ENCODE measurements around the gene MB.

Gene MB

DNA sequence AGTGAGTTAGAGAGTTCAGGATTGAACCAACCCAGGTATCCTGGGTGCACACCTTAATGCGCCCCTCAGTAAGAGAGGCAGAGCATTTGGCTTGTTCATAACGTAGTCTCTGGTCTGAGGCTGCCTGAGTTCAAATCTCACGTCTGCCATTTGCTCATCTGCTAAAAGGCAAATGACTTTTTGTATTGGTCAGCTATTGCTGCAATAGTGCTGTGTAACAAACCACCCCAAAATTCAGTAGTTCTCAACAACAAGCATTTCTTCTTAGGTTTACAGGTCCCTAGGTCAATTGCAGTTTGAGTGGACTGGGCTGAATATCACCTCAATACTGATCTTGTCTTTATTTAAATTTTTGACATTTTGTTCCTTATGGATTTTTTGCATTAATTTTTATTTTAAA lies 58.4 kb downstream of the MB start:
- peaks cover 84% of the 10 kb centered on the region for H3K27me3 Mint-ChIP-seq
- CTCF ChIA-PET, result no interaction called here
- H3K4me1 Mint-ChIP-seq, result peaks cover 2% of the 10 kb centered on the region
- H3K36me3 Mint-ChIP-seq, result no peaks in the 10 kb centered on the region
- DNase-seq, result no peak
- no peak overlapping the region for H3K4me3 Mint-ChIP-seq
- H3K9me3 Mint-ChIP-seq, result no peaks in the 10 kb centered on the region
- no peak overlapping the region for H3K27ac Mint-ChIP-seq

DNA sequence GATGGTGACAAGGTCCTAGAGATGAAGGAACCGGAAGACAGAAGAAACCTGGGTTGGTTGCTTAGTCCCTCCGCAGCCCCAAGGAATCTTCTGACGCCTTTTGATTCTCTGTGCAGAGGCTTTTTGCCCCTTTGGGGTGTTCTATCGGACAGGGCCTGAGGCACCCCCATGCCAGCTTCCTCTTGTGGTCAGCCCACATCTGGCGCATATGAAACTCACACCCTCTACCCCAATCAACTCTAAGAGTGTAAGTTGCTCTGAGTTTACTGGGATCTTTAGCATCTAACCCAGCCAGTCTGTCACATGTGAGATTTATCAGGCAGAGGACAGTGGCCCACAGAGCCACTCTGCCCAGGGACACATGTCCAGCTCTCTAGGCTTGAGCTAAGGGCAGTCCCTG lies 59.1 kb downstream of the MB start:
- Mint-ChIP-seq H3K9me3 (no peaks in the 10 kb centered on the region), H3K27me3 (peaks cover 81% of the 10 kb centered on the region), H3K27ac (no peak overlapping the region), H3K36me3 (no peaks in the 10 kb centered on the region), H3K4me1 (peaks cover 7% of the 10 kb centered on the region), H3K4me3 (no peak overlapping the region)
- no peak for DNase-seq
- CTCF ChIA-PET, result no interaction called here

All from activated naive CD4-positive, alpha-beta T cell treated with anti-CD3 and anti-CD28 coated beads, Interleukin-2, amount 10 ng/mL, durations not matched to agents 7 days and 5 days (primary cell).